DND-41 (cell line): ENCODE results near the gene NFKB1.

ENCODE experiments used
- ATAC-seq: fragments of 200-7000 bp; cut with Tn5 transposase; 3 replicates; pipeline ENCODE4 v1.9.1; 2021; ENCODE audit warnings: low read depth; ENCODE audit not compliant: insufficient read depth
- DNase-seq: peaks from one replicate; pipeline ENCODE4 v3.0.0-alpha.2; 2020
- H2AFZ ChIP-seq: 2 replicates; pipeline ENCODE4 v1.6.0; 2012; ENCODE audit warnings: low read depth, low read length
- H3K27ac ChIP-seq: 2 replicates; pipeline ENCODE4 v1.5.1; 2012; ENCODE audit warnings: low read length, inconsistent platforms
- H3K27me3 ChIP-seq: fragments of 200-600 bp; sonication (generic); 2 replicates; pipeline ENCODE4 v1.6.0; 2012; ENCODE audit warnings: low read length, mild to moderate bottlenecking, inconsistent platforms; ENCODE audit not compliant: insufficient read depth, poor library complexity
- H3K36me3 ChIP-seq: 2 replicates; pipeline ENCODE4 v1.5.1; 2012; ENCODE audit warnings: low read length, inconsistent platforms; ENCODE audit not compliant: insufficient read depth
- H3K4me1 ChIP-seq: 2 replicates; pipeline ENCODE4 v1.5.1; 2012; ENCODE audit warnings: mild to moderate bottlenecking, low read length; ENCODE audit not compliant: insufficient read depth
- H3K4me2 ChIP-seq: 2 replicates; pipeline ENCODE4 v1.6.0; 2012; ENCODE audit warnings: mild to moderate bottlenecking, moderate library complexity, low read length, inconsistent platforms; ENCODE audit not compliant: insufficient read depth
- H3K4me3 ChIP-seq, 2 experiments: fragments of 200-600 bp in 1 of 2; shearing (Covaris generic) in 1 of 2; 2 replicates each; pipeline ENCODE4 v1.5.1; 2012 to 2016; ENCODE audit warnings: inconsistent platforms in 2 of 2, low read length in 2 of 2, mild to moderate bottlenecking in 2 of 2, low read depth in 1 of 2, moderate library complexity in 1 of 2
- H3K79me2 ChIP-seq: 2 replicates; pipeline ENCODE4 v1.6.0; 2012; ENCODE audit warnings: low read length, inconsistent platforms; ENCODE audit not compliant: insufficient read depth
- H3K9ac ChIP-seq: 2 replicates; pipeline ENCODE4 v1.6.0; 2012; ENCODE audit warnings: low read depth, mild to moderate bottlenecking, inconsistent platforms, low read length, moderate library complexity
- H3K9me3 ChIP-seq: 2 replicates; pipeline ENCODE4 v1.5.1; 2012; ENCODE audit warnings: low read length, moderate library complexity, mild to moderate bottlenecking, inconsistent platforms; ENCODE audit not compliant: insufficient read depth, severe bottlenecking
- H4K20me1 ChIP-seq: 2 replicates; pipeline ENCODE4 v1.6.0; 2012; ENCODE audit warnings: low read length; ENCODE audit not compliant: insufficient read depth
- CTCF ChIP-seq: IDR thresholded peaks from 2 replicates; pipeline ENCODE4 v1.5.1; 2012; ENCODE audit warnings: borderline replicate concordance, low read length, moderate library complexity, mild to moderate bottlenecking; ENCODE audit not compliant: poor library complexity, severe bottlenecking; ENCODE audit errors: extremely low read depth
- EZH2 ChIP-seq: IDR thresholded peaks from 3 replicates; pipeline ENCODE4 v1.6.1; 2012; ENCODE audit warnings: borderline replicate concordance, low read depth, mild to moderate bottlenecking, moderate library complexity, low read length, inconsistent platforms; ENCODE audit not compliant: severe bottlenecking

NFKB1 gene

GRCh38 chr4:102598762-102599374, 97.7 kb downstream of the NFKB1 start:
- Histone ChIP-seq H2AFZ (no peak overlapping the region), H3K9me3 (no peaks in the 10 kb centered on the region), H3K9ac (no peak overlapping the region), H3K4me2 (no peak overlapping the region), H3K27me3 (no peaks in the 10 kb centered on the region), H3K79me2 (no peaks in the 10 kb centered on the region), H4K20me1 (no peaks in the 10 kb centered on the region), H3K27ac (0 out of 2 replicates have a peak overlapping the region, but pooled peaks have one; percentile 24), H3K4me1 (no peaks in the 10 kb centered on the region), H3K36me3 (peaks cover 73% of the 10 kb centered on the region), H3K4me3 (no peak overlapping the region)
- TF ChIP-seq CTCF (no peak), EZH2 (no peak)
- no peak for ATAC-seq
- DNase-seq, result no peak

- Histone ChIP-seq H3K4me2 (no peak overlapping the region), H3K79me2 (no peaks in the 10 kb centered on the region), H2AFZ (no peak overlapping the region), H3K27ac (no peak overlapping the region), H3K27me3 (no peaks in the 10 kb centered on the region), H3K9me3 (no peaks in the 10 kb centered on the region), H4K20me1 (no peaks in the 10 kb centered on the region), H3K4me1 (no peaks in the 10 kb centered on the region), H3K9ac (no peak overlapping the region), H3K4me3 (no peak overlapping the region), H3K36me3 (peaks cover 70% of the 10 kb centered on the region)
- TF ChIP-seq CTCF, result no peak
- no peak for TF ChIP-seq EZH2
- DNase-seq (no peak), ATAC-seq (no peak)
These were observed 98.3 kb downstream of the NFKB1 start for GRCh38 chr4:102599455-102599854.

GRCh38 chr4:102599886-102600285, 98.7 kb downstream of the NFKB1 start:
- TF ChIP-seq EZH2 (no peak), CTCF (no peak)
- no peak overlapping the region for H2AFZ ChIP-seq
- no peaks in the 10 kb centered on the region for H3K27me3 ChIP-seq
- peaks cover 68% of the 10 kb centered on the region for H3K36me3 ChIP-seq
- DNase-seq (no peak), ATAC-seq (no peak)
- no peak overlapping the region for H3K27ac ChIP-seq
- H3K4me3 ChIP-seq, result no peak overlapping the region
- H3K9me3 ChIP-seq, result no peaks in the 10 kb centered on the region
- no peak overlapping the region for H3K9ac ChIP-seq
- no peaks in the 10 kb centered on the region for H3K79me2 ChIP-seq
- no peaks in the 10 kb centered on the region for H3K4me1 ChIP-seq
- no peaks in the 10 kb centered on the region for H4K20me1 ChIP-seq
- H3K4me2 ChIP-seq, result no peak overlapping the region

- Histone ChIP-seq H4K20me1 (no peaks in the 10 kb centered on the region), H3K27ac (no peak overlapping the region), H3K27me3 (no peaks in the 10 kb centered on the region), H2AFZ (no peak overlapping the region), H3K4me2 (no peak overlapping the region), H3K9ac (no peak overlapping the region), H3K79me2 (no peaks in the 10 kb centered on the region), H3K36me3 (peaks cover 70% of the 10 kb centered on the region), H3K9me3 (no peaks in the 10 kb centered on the region), H3K4me1 (no peaks in the 10 kb centered on the region), H3K4me3 (no peak overlapping the region)
- ATAC-seq, result no peak
- TF ChIP-seq CTCF (no peak), EZH2 (no peak)
- DNase-seq, result no peak
These were observed 99.5 kb downstream of the NFKB1 start for GRCh38 chr4:102600689-102601088.
